Measurements from ENCODE around the gene CDCA7. TPM values are rescaled to one million over a fixed set of nuclear protein-coding genes. Genes with fewer than 3 reads are reported as not detected.
"Not testable (repeated sequence)": the region's sequence is repeated elsewhere in the genome, so short reads cannot be mapped to it uniquely, and the experiment has no call there.

Gene CDCA7
- total RNA-seq, 1 donor from 2014 or later, result 34.7 TPM

DNA sequence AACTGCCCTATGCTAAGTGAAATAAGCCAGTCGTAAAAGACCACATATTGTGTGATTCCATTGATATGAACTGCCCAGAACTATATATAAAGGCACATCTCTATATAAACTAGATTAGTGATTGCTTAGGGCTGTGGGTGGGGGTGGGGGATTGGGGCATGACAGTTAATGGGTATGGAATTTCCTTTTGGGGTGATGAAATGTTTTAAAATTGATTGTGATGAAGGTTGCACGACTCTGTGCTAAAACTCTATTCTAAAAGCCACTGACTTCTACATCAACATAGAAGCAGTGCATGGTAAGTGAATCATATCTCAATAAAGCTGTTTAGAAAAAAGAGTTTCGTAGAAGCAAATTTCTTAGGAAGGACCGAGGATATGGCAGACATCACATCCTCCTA, 53.0 kb downstream of the CDCA7 start:
- H3K4me3 ChIP-seq (ENCODE audit: low read depth, low read length), result no peak overlapping the region
- DNase-seq (ENCODE audit: low read depth), result no peak
- TF ChIP-seq, protein P1, sequence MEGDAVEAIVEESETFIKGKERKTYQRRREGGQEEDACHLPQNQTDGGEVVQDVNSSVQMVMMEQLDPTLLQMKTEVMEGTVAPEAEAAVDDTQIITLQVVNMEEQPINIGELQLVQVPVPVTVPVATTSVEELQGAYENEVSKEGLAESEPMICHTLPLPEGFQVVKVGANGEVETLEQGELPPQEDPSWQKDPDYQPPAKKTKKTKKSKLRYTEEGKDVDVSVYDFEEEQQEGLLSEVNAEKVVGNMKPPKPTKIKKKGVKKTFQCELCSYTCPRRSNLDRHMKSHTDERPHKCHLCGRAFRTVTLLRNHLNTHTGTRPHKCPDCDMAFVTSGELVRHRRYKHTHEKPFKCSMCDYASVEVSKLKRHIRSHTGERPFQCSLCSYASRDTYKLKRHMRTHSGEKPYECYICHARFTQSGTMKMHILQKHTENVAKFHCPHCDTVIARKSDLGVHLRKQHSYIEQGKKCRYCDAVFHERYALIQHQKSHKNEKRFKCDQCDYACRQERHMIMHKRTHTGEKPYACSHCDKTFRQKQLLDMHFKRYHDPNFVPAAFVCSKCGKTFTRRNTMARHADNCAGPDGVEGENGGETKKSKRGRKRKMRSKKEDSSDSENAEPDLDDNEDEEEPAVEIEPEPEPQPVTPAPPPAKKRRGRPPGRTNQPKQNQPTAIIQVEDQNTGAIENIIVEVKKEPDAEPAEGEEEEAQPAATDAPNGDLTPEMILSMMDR (conservative IDR thresholded peaks at IDR 0.05; ENCODE audit: low read depth, low read length), result no peak

DNA sequence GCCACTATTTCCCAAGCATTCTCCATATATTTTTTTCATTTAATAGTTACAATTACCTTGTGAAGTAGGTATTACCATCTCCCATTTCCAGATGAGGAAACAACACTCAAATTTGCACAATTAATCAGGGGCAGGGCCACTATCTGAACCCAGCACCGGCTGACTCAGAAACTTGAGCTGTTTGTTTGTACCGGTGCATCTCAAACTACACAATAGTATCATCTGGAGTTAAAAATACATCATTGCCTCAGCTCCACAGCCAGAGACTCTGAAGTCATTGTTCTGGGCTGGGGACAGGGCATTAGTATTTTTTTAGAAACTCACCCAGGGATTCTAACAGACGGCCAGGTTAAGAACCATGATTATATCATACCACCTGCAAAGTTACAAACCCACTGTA, 55.9 kb downstream of the CDCA7 start:
- TF ChIP-seq, protein P1 (conservative IDR thresholded peaks at IDR 0.05; ENCODE audit: low read depth, low read length), result no peak
- no peak for DNase-seq (ENCODE audit: low read depth)

DNA sequence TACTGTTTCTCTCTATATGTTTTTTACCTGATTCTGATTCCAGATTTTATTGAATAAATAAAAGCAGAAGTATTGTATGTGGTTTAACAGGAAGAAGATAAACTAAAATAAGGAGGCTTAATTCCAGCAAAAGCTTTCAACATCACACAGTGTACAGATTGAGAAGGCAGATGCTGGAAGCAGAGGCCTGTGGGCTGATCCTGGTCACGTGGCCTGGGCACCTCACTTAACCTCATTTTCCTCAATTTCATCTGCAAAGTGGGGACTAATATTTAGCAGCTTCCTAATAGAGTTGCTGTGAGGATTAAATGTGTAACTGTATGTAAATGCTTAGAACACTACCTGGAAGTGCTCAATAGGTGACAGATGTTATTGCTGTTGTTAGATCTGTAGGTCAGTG, 58.0 kb downstream of the CDCA7 start:
- no peak overlapping the region for H3K4me3 ChIP-seq (ENCODE audit: low read depth, low read length)
- TF ChIP-seq, protein P1 (conservative IDR thresholded peaks at IDR 0.05; ENCODE audit: low read depth, low read length), result no peak
- DNase-seq (ENCODE audit: low read depth), result no peak

More for the DNA sequence above, 55.9 kb downstream of the CDCA7 start:
- no peak overlapping the region for H3K4me3 ChIP-seq (ENCODE audit: low read depth, low read length)

DNA sequence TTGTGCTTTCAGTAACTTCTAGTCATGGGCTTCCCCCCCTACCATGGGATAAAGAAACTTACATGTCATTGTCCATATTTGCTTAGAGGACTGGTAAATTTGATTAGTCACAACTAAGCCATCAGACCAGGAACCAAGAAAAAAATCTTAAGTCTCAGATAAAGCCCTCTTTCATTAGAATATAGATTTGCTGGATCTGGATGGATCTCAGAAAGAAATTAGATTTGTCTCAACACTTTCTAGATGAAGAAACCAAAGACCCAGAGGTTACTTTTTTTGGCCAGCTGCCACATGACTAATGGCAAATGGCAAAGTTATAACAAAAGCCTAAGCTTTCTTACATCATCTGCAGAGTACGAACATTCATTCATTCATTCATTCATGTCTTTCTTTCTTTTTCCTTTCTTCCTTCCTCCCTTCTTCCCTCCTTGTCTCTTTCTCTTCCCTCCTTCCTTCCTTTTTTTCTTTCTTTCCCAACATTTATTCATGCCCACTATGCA, 60.2 kb downstream of the CDCA7 start:
- TF ChIP-seq, protein P1 (conservative IDR thresholded peaks at IDR 0.05; ENCODE audit: low read depth, low read length), result no peak
- DNase-seq (ENCODE audit: low read depth), result peak; percentile 44
- no peak overlapping the region for H3K4me3 ChIP-seq (ENCODE audit: low read depth, low read length)

DNA sequence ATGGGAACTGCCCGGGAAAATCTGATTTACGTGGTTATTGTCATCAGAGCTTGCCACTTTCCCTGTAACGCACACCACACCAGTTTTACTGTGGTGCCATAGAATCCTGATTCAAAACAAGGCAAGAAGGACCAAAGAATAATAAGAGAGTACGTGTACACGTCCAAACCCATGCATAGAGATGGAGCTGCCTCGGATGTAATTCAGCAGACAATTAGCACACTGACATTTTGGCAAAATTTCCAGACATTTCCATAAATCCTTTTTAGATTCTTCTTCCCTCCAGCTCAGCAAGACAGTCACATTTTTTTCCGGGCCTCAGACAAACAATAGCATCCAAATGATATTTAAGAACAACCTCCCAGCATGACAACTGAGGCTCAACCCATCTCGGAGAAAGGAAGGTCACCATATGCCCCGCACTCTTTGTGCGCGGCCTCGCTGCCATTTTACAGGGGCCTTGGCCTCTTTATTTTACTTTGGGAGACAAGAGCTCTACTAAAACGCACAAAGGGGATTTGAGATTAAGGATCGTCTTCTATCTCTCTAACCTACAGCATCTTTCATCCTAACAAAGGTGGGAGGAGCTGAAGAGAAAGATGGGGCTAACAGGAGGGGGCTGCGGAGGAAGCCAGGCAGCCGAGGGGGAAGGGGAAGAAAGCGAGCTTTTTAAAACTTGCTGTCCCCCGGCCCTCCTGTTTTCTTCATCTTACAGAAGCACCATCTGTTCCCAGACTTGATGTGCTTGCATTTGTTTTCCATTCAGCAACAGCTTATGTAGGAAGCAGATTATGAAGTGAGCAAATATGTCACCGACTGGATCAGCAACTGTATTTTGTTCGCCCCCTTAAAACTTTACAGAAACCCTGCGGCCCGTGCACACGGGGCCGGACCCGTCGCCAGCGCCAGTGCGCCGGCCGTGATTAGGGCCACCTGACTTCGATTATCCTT, 61.0 kb downstream of the CDCA7 start:
- TF ChIP-seq, protein P1 (conservative IDR thresholded peaks at IDR 0.05; ENCODE audit: low read depth, low read length), result no peak

DNA sequence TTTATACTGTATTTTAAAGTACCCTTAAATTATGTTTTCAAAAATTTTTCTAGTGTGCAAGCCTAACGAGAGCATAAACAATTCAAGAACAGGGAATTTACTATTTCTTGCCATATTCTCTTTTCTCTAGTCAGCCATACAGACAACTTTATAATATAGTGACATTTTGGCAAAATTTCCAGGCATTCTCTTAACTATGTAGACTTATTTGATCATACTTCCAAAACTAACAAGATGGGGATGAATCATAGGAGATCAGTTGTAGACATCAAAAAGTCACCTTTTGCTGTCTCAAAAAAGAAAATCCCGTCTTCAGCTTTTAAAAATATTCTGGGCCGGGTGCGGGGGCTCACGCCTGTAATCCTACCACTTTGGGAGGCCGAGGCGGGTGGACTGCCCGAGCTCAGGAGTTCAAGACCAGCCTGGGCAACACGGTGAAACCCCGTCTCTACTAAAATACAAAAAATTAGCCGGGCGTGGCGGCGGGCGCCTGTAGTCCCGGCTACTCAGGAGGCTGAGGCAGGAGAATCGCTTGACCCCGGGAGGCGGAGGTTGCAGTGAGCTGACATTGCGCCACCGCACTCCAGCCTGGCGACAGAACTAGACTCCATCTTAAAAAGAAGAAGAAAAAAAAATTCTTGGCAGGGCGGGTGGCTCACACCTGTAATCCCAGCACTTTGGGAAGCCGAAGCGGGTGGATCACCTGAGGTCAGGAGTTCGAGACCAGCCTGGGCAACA, 61.9 kb downstream of the CDCA7 start:
- not testable (repeated sequence) for DNase-seq (ENCODE audit: low read depth); H3K4me3 ChIP-seq (ENCODE audit: low read depth, low read length)

More for the DNA sequence above, 61.0 kb downstream of the CDCA7 start:
- no peak for DNase-seq (ENCODE audit: low read depth)
- H3K4me3 ChIP-seq (ENCODE audit: low read depth, low read length), result no peak overlapping the region

DNA sequence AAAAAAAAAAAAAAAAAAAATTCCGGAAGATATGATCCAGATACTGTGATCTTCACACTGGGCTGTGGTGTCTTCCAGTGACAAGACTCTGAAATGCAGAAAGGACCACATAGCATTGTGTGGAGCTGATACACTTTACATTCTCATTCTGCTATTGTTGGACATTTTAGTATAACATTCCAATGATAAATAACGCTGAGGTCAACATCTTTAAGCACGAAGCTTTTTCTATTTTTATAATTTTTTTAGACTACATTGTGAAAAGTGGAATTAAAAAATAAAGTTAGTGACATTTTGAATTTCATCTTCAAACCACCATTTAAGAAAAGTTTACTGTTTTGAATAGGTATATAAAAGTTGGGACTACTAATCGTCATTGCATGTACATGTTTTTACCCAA, 62.7 kb downstream of the CDCA7 start:
- DNase-seq (ENCODE audit: low read depth), result no peak
- TF ChIP-seq, protein P1 (conservative IDR thresholded peaks at IDR 0.05; ENCODE audit: low read depth, low read length), result no peak
- H3K4me3 ChIP-seq (ENCODE audit: low read depth, low read length), result no peak overlapping the region

Data from epithelial cell of proximal tubule (primary cell).